Vagina (tissue), 2 donors: Measurements from ENCODE around the gene PCDHGC5.

Experiments used
- CTCF ChIP-seq, 3 experiments: fragments of 450-650 bp in 2 of 3; fragments of 200-600 bp in 1 of 3; sonication (generic) in 1 of 3; IDR thresholded peaks; one replicate each; pipeline ENCODE4 v1.5.1; 2017 to 2019; ENCODE audit warnings: antibody characterized with exemption in 3 of 3, mild to moderate bottlenecking in 2 of 3, moderate library complexity in 2 of 3
- POLR2A ChIP-seq, 2 donors: fragments of 450-650 bp; IDR thresholded peaks; one replicate each; pipeline ENCODE4 v1.6.1; 2017; ENCODE audit warnings: antibody characterized with exemption in 2 of 2, mild to moderate bottlenecking in 2 of 2, moderate library complexity in 2 of 2
- POLR2AphosphoS5 ChIP-seq, 2 donors: sonication (generic); formaldehyde crosslinking; IDR thresholded peaks; one replicate each; pipeline ENCODE4 v1.9.0; 2017; ENCODE audit warnings: antibody characterized with exemption in 2 of 2, mild to moderate bottlenecking in 2 of 2, low read depth in 1 of 2; ENCODE audit not compliant: insufficient read depth in 1 of 2

GRCh38 chr5:141510160-141510559 is 21.3 kb downstream of the PCDHGC5 start:
- TF ChIP-seq CTCF (IDR thresholded peaks at IDR 0.05) (no peak), POLR2AphosphoS5 (IDR thresholded peaks at IDR 0.05; ENCODE audit: insufficient read depth in 1 of 2, low read depth in 1 of 2) (no peak), POLR2A (IDR thresholded peaks at IDR 0.05) (no peak)
